Measurements from ENCODE around the gene THOP1.

The THOP1 gene

GRCh38 chr19:2854849-2855248 is 69.5 kb downstream of the THOP1 start:
- DNase-seq (ENCODE audit: low read depth) = no peak

DNA sequence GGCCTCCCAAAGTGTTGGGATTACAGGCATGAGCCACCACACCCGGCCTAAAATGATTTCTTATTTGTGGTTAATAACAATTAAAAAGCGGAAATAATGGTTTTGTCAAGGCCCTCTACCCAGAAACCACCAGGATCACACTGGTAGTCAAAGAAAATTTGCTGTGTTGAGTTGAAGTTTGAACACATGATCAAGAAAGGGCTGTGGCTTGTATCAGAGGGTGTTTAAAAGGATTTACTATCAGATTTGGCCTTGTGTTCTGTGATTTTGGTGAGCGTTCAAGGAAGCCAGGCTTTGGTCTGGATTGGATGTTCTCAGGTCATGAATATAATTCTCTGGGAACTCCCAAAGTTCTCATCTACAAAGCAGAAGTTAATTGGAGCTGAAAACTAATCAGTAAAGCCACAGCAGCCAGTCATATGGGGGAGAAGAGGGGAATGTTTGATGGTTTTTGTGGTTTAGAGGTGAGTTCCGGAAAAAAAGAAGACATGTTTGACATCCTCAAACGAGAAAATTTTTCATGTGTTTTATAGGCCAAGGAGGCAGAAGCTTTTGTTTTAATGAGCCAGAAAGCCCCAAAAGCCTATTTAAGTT is 71.3 kb downstream of the THOP1 start:
- no peak for DNase-seq (ENCODE audit: low read depth)

DNA sequence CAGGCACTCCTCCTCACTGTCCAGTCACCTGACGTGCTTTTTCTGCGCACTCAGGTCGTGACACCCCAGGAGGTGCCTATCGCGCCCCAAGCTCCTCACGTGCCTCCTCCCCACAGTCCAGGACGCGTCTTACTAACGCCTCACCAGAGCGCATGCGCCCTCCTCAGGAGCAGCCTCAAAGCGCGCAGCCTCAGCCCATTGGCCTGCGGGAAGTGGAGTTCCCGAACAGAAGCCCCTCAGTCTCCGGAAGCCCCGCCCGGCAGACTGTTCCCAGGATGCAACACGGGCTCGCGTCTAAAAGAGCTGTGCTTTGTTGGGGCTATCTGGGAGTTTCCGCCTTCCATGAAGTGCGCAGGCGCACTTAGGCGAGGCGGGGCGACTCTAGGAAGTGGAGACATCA is 73.6 kb downstream of the THOP1 start:
- no peak for DNase-seq (ENCODE audit: low read depth)

GRCh38 chr19:2863816-2864215 is 78.5 kb downstream of the THOP1 start:
- no peak for DNase-seq (ENCODE audit: low read depth)
